Keratinocyte (primary cell): ENCODE results near the gene ST8SIA2. TPM values are rescaled to one million over a fixed set of nuclear protein-coding genes. Genes with fewer than 3 reads are reported as not detected.

Source experiments
- DNase-seq: peaks from one replicate; pipeline ENCODE4 v3.0.0-alpha.2; 2011; ENCODE audit warnings: low read depth, missing footprints, low spot score
- FAIRE-seq: peaks from 2 replicates; lab custom pipeline; 2011; peaks lifted over from hg19 to GRCh38; lab: Jason Lieb, UNC
- H2AFZ ChIP-seq: 2 replicates; pipeline ENCODE4 v1.6.0; 2012; ENCODE audit warnings: low read length, control low read depth, inconsistent platforms; ENCODE audit not compliant: control insufficient read depth
- H3K27ac ChIP-seq: 2 replicates; pipeline ENCODE4 v1.5.1; 2011; ENCODE audit warnings: low read length; ENCODE audit not compliant: control insufficient read depth, insufficient read depth
- H3K27me3 ChIP-seq: 3 replicates; pipeline ENCODE4 v1.6.0; 2011; ENCODE audit warnings: low read length; ENCODE audit not compliant: control insufficient read depth, insufficient read depth; ENCODE audit errors: extremely low read depth
- H3K36me3 ChIP-seq, 2 experiments: 2 replicates in 1 of 2; 3 replicates in 1 of 2; pipeline ENCODE4 v1.5.1; 2011; ENCODE audit warnings: low read length in 2 of 2, mild to moderate bottlenecking in 1 of 2; ENCODE audit not compliant: control insufficient read depth in 2 of 2, insufficient read depth in 2 of 2; ENCODE audit errors: extremely low read depth in 1 of 2
- H3K4me1 ChIP-seq: 3 replicates; pipeline ENCODE4 v1.5.1; 2011; ENCODE audit warnings: low read length; ENCODE audit not compliant: control insufficient read depth, insufficient read depth; ENCODE audit errors: extremely low read depth
- H3K4me2 ChIP-seq: 3 replicates; pipeline ENCODE4 v1.6.0; 2011; ENCODE audit warnings: low read depth, low read length; ENCODE audit not compliant: control insufficient read depth, insufficient read depth; ENCODE audit errors: extremely low read depth
- H3K4me3 ChIP-seq, 3 experiments: fragments of 200-600 bp in 1 of 3; sonication (generic) in 1 of 3; 2 replicates in 2 of 3; 3 replicates in 1 of 3; pipeline ENCODE4 v1.5.1; 2011 to 2016; ENCODE audit warnings: low read length in 3 of 3, mild to moderate bottlenecking in 3 of 3, control low read depth in 2 of 3, inconsistent platforms in 1 of 3, low read depth in 1 of 3, mixed read lengths in 1 of 3, mixed run types in 1 of 3, moderate library complexity in 1 of 3; ENCODE audit not compliant: control insufficient read depth in 2 of 3, insufficient read depth in 2 of 3; ENCODE audit errors: extremely low read depth in 1 of 3
- H3K79me2 ChIP-seq: 2 replicates; pipeline ENCODE4 v1.6.0; 2012; ENCODE audit warnings: low read length; ENCODE audit not compliant: control insufficient read depth, insufficient read depth
- H3K9ac ChIP-seq: 3 replicates; pipeline ENCODE4 v1.6.0; 2011; ENCODE audit warnings: low read length; ENCODE audit not compliant: control insufficient read depth, insufficient read depth; ENCODE audit errors: extremely low read depth
- H3K9me1 ChIP-seq: 3 replicates; pipeline ENCODE4 v1.6.0; 2011; ENCODE audit warnings: low read length; ENCODE audit not compliant: control insufficient read depth, insufficient read depth; ENCODE audit errors: extremely low read depth
- H3K9me3 ChIP-seq: 2 replicates; pipeline ENCODE4 v1.5.1; 2012; ENCODE audit warnings: low read depth, low read length; ENCODE audit not compliant: control insufficient read depth
- H4K20me1 ChIP-seq: 3 replicates; pipeline ENCODE4 v1.6.0; 2011; ENCODE audit warnings: low read length; ENCODE audit not compliant: control insufficient read depth, insufficient read depth; ENCODE audit errors: extremely low read depth
- CTCF ChIP-seq, 3 experiments: IDR thresholded peaks in 1 of 3; conservative IDR thresholded peaks in 1 of 3; optimal IDR thresholded peaks in 1 of 3; 2 replicates in 2 of 3; 3 replicates in 1 of 3; pipeline versions ENCODE3 to v1.5.1; 2011; ENCODE audit warnings: low read length in 3 of 3, mild to moderate bottlenecking in 3 of 3, moderate library complexity in 2 of 3, control low read depth in 1 of 3, inconsistent platforms in 1 of 3; ENCODE audit not compliant: insufficient read depth in 2 of 3; ENCODE audit errors: extremely low read depth in 1 of 3
- EZH2 ChIP-seq: IDR thresholded peaks from one replicate; pipeline ENCODE4 v1.6.1; 2012; ENCODE audit warnings: inconsistent platforms, mild to moderate bottlenecking, low read length, moderate library complexity
- dilution Hi-C: fragments of 300-500 bp; cut with MboI; formaldehyde crosslinking; loops from one replicate; pipeline ENCODE4 v1.7.0; 2020; ENCODE audit warnings: low sequenced_read_pairs; ENCODE audit not compliant: extremely low pct_ligation_motif_present
- polyA plus RNA-seq, 5 experiments: library from polyadenylated mRNA; depleted of rRNA in 3 of 5; stranded (reverse) in 3 of 5; stranded (forward) in 1 of 5; unstranded in 1 of 5; fragments of >200 nt; gene quantifications; 1 replicate in 1 of 5; 2 replicates in 3 of 5; 3 replicates in 1 of 5; pipeline versions ENCODE4 v1.2.1 to v1.2.3, GENCODE V29; 2011 to 2012; ENCODE audit warnings: missing spikeins in 2 of 5, low read depth in 1 of 5, low replicate concordance in 1 of 5

The ST8SIA2 gene
- polyA plus RNA-seq, 1 donor (not counting 4 experiments of a cell fraction or from before 2014, with no cell fraction given): 0.22 TPM

- no peak overlapping the region for H2AFZ ChIP-seq
- no peaks in the 10 kb centered on the region for H3K79me2 ChIP-seq
- H3K27ac ChIP-seq: no peak overlapping the region
- no peak overlapping the region for H3K9ac ChIP-seq
- no peaks in the 10 kb centered on the region for H3K9me1 ChIP-seq
- no peaks in the 10 kb centered on the region for H3K9me3 ChIP-seq
- no peak overlapping the region for H3K4me2 ChIP-seq
- no peaks in the 10 kb centered on the region for H3K27me3 ChIP-seq
- H4K20me1 ChIP-seq: no peaks in the 10 kb centered on the region
- FAIRE-seq: no peak
- H3K4me3 ChIP-seq: no peak overlapping the region
- dilution Hi-C loops: no loop called here
- DNase-seq: no peak
- TF ChIP-seq CTCF (optimal IDR thresholded peaks at IDR 0.05 in 1 of 3, IDR thresholded peaks at IDR 0.05 in 1 of 3, conservative IDR thresholded peaks at IDR 0.05 in 1 of 3; ENCODE audit: extremely low read depth in 1 of 3, insufficient read depth in 2 of 3, low read length in 3 of 3): no peak
- TF ChIP-seq EZH2: no peak
- H3K36me3 ChIP-seq: no peaks in the 10 kb centered on the region
- no peaks in the 10 kb centered on the region for H3K4me1 ChIP-seq
These were observed 17.6 kb downstream of the ST8SIA2 start for GRCh38 chr15:92411256-92411655.

- DNase-seq: no peak
- Histone ChIP-seq H3K27me3 (no peaks in the 10 kb centered on the region), H3K4me1 (no peaks in the 10 kb centered on the region), H3K4me3 (no peak overlapping the region), H3K79me2 (no peaks in the 10 kb centered on the region), H3K9me3 (no peaks in the 10 kb centered on the region), H2AFZ (no peak overlapping the region), H4K20me1 (no peaks in the 10 kb centered on the region), H3K9ac (no peak overlapping the region), H3K9me1 (no peaks in the 10 kb centered on the region), H3K27ac (no peak overlapping the region), H3K36me3 (no peaks in the 10 kb centered on the region), H3K4me2 (no peak overlapping the region)
- TF ChIP-seq CTCF (optimal IDR thresholded peaks at IDR 0.05 in 1 of 3, IDR thresholded peaks at IDR 0.05 in 1 of 3, conservative IDR thresholded peaks at IDR 0.05 in 1 of 3; ENCODE audit: extremely low read depth in 1 of 3, insufficient read depth in 2 of 3, low read length in 3 of 3): no peak
- FAIRE-seq: no peak
- dilution Hi-C loops: no loop called here
These were observed 19.8 kb downstream of the ST8SIA2 start for GRCh38 chr15:92413510-92413909.
